HepG2 (cell line): Measurements from ENCODE around the gene COL5A1. TPM values are rescaled to one million over a fixed set of nuclear protein-coding genes. Genes with fewer than 3 reads are reported as not detected.

ENCODE experiments used
- ATAC-seq: fragments of 200-7000 bp; cut with Tn5 transposase; 3 replicates; pipeline ENCODE4 v1.9.1; 2020; ENCODE audit warnings: mild to moderate bottlenecking, moderate library complexity
- BruUV-seq: library from RNA; stranded (reverse); fragments of 400-500 nt; replicated peaks from 2 replicates; lab custom pipeline; 2021; lab: Mats Ljungman, UMichigan
- CTCF ChIA-PET: fragments of 300-600 bp; formaldehyde crosslinking; extraction: SDS; loops from one replicate; lab custom pipeline; 2021; ENCODE audit warnings: low total read pairs, inconsistent platforms, low intra/inter-chr PET ratio; lab: Yijun Ruan, JAX
- POLR2A ChIA-PET: fragments of 350-600 bp; sonication (Branson Sonifier 250); formaldehyde crosslinking; loops from one replicate; lab custom pipeline; 2020; ENCODE audit warnings: antibody characterized with exemption, inconsistent platforms; lab: Yijun Ruan, JAX
- DNase-seq: peaks from one replicate; pipeline ENCODE4 v3.0.0-alpha.2; 2015; ENCODE audit warnings: low spot score
- FAIRE-seq: peaks from 3 replicates; lab custom pipeline; 2011; peaks lifted over from hg19 to GRCh38; lab: Jason Lieb, UNC
- H2AFZ ChIP-seq: one replicate; pipeline ENCODE4 v1.6.1; 2011; ENCODE audit warnings: low read length, inconsistent platforms
- H3K27ac ChIP-seq: fragments of 300-600 bp; 3 replicates; pipeline ENCODE4 v1.8.0; 2011; ENCODE audit warnings: mixed run types, mild to moderate bottlenecking, mixed read lengths, low read length, inconsistent platforms; ENCODE audit not compliant: insufficient read depth; ENCODE audit errors: extremely low read length
- H3K27me3 ChIP-seq, 2 experiments: fragments of 200-600 bp in 1 of 2; 2 replicates in 1 of 2; 3 replicates in 1 of 2; pipeline versions ENCODE4 v1.6.0 to v1.8.0; 2011; ENCODE audit warnings: low read length in 2 of 2, mild to moderate bottlenecking in 2 of 2, moderate library complexity in 2 of 2, inconsistent platforms in 1 of 2; ENCODE audit not compliant: insufficient read depth in 2 of 2, control insufficient read depth in 1 of 2
- H3K36me3 ChIP-seq, 2 experiments: fragments of 200-600 bp in 1 of 2; replicated peaks in 1 of 2; 2 replicates in 1 of 2; 3 replicates in 1 of 2; pipeline versions ENCODE4 v1.5.1 to v1.8.0; 2011; ENCODE audit warnings: low read length in 2 of 2, inconsistent platforms in 1 of 2; ENCODE audit not compliant: insufficient read depth in 2 of 2, control insufficient read depth in 1 of 2
- H3K4me1 ChIP-seq: 2 replicates; pipeline ENCODE4 v1.5.1; 2012; ENCODE audit warnings: low read length, inconsistent platforms; ENCODE audit not compliant: insufficient read depth
- H3K4me2 ChIP-seq: 2 replicates; pipeline ENCODE4 v1.6.0; 2011; ENCODE audit warnings: low read depth, low read length, inconsistent platforms
- H3K4me3 ChIP-seq, 3 experiments: fragments of 200-600 bp in 1 of 3; sonication (generic), shearing (Covaris generic) in 1 of 3; replicated peaks in 1 of 3; 2 replicates each; pipeline ENCODE4 v1.5.1; 2011 to 2016; ENCODE audit warnings: low read length in 3 of 3, inconsistent platforms in 2 of 3, low read depth in 2 of 3, mild to moderate bottlenecking in 2 of 3, control low read depth in 1 of 3, mixed read lengths in 1 of 3; ENCODE audit not compliant: insufficient read depth in 1 of 3
- H3K79me2 ChIP-seq: one replicate; pipeline ENCODE4 v1.6.1; 2011; ENCODE audit warnings: low read length, inconsistent platforms; ENCODE audit not compliant: insufficient read depth
- H3K9ac ChIP-seq: 2 replicates; pipeline ENCODE4 v1.6.0; 2011; ENCODE audit warnings: mild to moderate bottlenecking, low read depth, low read length, inconsistent platforms; ENCODE audit not compliant: insufficient read depth
- H3K9me3 ChIP-seq: 2 replicates; pipeline ENCODE4 v1.5.1; 2012; ENCODE audit warnings: mild to moderate bottlenecking, low read length
- H4K20me1 ChIP-seq: 2 replicates; pipeline ENCODE4 v1.6.0; 2011; ENCODE audit warnings: inconsistent platforms, mild to moderate bottlenecking, low read length, moderate library complexity; ENCODE audit not compliant: insufficient read depth
- GABPB1 ChIP-seq: IDR thresholded peaks from 2 replicates; pipeline ENCODE4 v1.6.1; 2016; ENCODE audit warnings: mild to moderate bottlenecking, missing genetic modification reagents, moderate library complexity, missing compliant biosample characterization
- GATA4 ChIP-seq: sonication (generic); IDR thresholded peaks from 2 replicates; pipeline ENCODE4 v1.6.1; 2016; ENCODE audit warnings: antibody characterized with exemption, low read depth, borderline replicate concordance
- RARG ChIP-seq: sonication (generic); formaldehyde crosslinking; IDR thresholded peaks from 2 replicates; pipeline ENCODE4 v1.4.0; 2020; ENCODE audit warnings: low read depth, mild to moderate bottlenecking, missing genetic modification reagents
- SMAD1 ChIP-seq: sonication (generic); formaldehyde crosslinking; IDR thresholded peaks from 2 replicates; pipeline ENCODE4 v1.4.0; 2020; ENCODE audit warnings: missing genetic modification reagents, low read depth, mild to moderate bottlenecking, borderline replicate concordance
- SRY ChIP-seq: sonication (generic); formaldehyde crosslinking; IDR thresholded peaks from 2 replicates; pipeline ENCODE4 v1.8.0; 2022; ENCODE audit warnings: mild to moderate bottlenecking, missing genetic modification reagents
- TAF15 ChIP-seq: fragments of 200-400 bp; formaldehyde crosslinking; IDR thresholded peaks from one replicate; pipeline ENCODE4 v1.6.1; 2018; ENCODE audit warnings: mild to moderate bottlenecking, low read depth, low read length; ENCODE audit not compliant: poor library complexity, severe bottlenecking
- ZFP90 ChIP-seq: sonication (generic); formaldehyde crosslinking; IDR thresholded peaks from 2 replicates; pipeline ENCODE4 v1.8.0; 2022; ENCODE audit warnings: missing genetic modification reagents, mild to moderate bottlenecking, inconsistent platforms, borderline replicate concordance
- ZNF121 ChIP-seq: sonication (generic); formaldehyde crosslinking; IDR thresholded peaks from 2 replicates; pipeline ENCODE4 v1.5.0; 2020; ENCODE audit warnings: mild to moderate bottlenecking, missing genetic modification reagents
- ZNF460 ChIP-seq: sonication (generic); formaldehyde crosslinking; IDR thresholded peaks from 2 replicates; pipeline ENCODE4 v1.5.1; 2020; ENCODE audit warnings: missing genetic modification reagents, mild to moderate bottlenecking, borderline replicate concordance
- ZNF761 ChIP-seq: sonication (generic); formaldehyde crosslinking; conservative IDR thresholded peaks from 2 replicates; pipeline ENCODE4 v1.4.0; 2020; ENCODE audit warnings: mild to moderate bottlenecking, missing genetic modification reagents
- WGBS: methylation state at CpG from one replicate; pipeline ENCODE4 v1.1.6; 2017; ENCODE audit warnings: low lambda C conversion rate; 5-methylcytosine and 5-hydroxymethylcytosine counted together
- in situ Hi-C: cut with HindIII; loops from 2 replicates; pipeline ENCODE4 v1.10.0; 2017; ENCODE audit warnings: low pct_unique_long_range_greater_than_20kb; ENCODE audit not compliant: extremely low pct_ligation_motif_present
- intact Hi-C: fragments of 100-400 bp; cut with micrococcal nuclease; formaldehyde crosslinking; loops from one replicate; pipeline ENCODE4 v1.10.0; 2022; ENCODE audit not compliant: unreplicated experiment
- polyA plus RNA-seq, 8 experiments: library from polyadenylated mRNA; depleted of rRNA in 3 of 8; stranded (reverse) in 7 of 8; unstranded in 1 of 8; fragments of >200 nt; fragmentation: Illumina TruSeq in 4 of 8; extraction: Trizol in 4 of 8; gene quantifications; 2 replicates each; pipeline versions ENCODE4 v1.2.1 to v1.2.3, GENCODE V29; 2011 to 2016; ENCODE audit warnings: low read depth in 4 of 8, missing spikeins in 1 of 8, mixed read lengths in 1 of 8; ENCODE audit not compliant: insufficient read depth in 1 of 8
- total RNA-seq, 5 experiments: library from RNA; depleted of rRNA; stranded (reverse); fragments of >200 nt; fragmentation: Illumina TruSeq; extraction: Trizol; gene quantifications; 2 replicates each; pipeline ENCODE4 v1.2.3, GENCODE V29; 2016; ENCODE audit warnings: low read depth in 1 of 5
- TF ChIP-seq, protein P1 (sequence below), 2 experiments: IDR thresholded peaks; 2 replicates each; pipeline ENCODE4 v1.6.1; 2011 to 2012; ENCODE audit warnings: low read length in 2 of 2, borderline replicate concordance in 1 of 2, low read depth in 1 of 2, mild to moderate bottlenecking in 1 of 2, moderate library complexity in 1 of 2
- TF ChIP-seq, protein P2 (sequence below): sonication (generic); formaldehyde crosslinking; IDR thresholded peaks from one replicate; pipeline ENCODE4 v1.5.1; 2020; ENCODE audit warnings: mild to moderate bottlenecking, missing genetic modification reagents; ENCODE audit errors: not compliant biosample characterization

COL5A1 gene
- total and polyA plus RNA-seq, 2 of the 13 experiments (the other 11 are each of a cell fraction or from before 2014, with no cell fraction given): not detected

DNA sequence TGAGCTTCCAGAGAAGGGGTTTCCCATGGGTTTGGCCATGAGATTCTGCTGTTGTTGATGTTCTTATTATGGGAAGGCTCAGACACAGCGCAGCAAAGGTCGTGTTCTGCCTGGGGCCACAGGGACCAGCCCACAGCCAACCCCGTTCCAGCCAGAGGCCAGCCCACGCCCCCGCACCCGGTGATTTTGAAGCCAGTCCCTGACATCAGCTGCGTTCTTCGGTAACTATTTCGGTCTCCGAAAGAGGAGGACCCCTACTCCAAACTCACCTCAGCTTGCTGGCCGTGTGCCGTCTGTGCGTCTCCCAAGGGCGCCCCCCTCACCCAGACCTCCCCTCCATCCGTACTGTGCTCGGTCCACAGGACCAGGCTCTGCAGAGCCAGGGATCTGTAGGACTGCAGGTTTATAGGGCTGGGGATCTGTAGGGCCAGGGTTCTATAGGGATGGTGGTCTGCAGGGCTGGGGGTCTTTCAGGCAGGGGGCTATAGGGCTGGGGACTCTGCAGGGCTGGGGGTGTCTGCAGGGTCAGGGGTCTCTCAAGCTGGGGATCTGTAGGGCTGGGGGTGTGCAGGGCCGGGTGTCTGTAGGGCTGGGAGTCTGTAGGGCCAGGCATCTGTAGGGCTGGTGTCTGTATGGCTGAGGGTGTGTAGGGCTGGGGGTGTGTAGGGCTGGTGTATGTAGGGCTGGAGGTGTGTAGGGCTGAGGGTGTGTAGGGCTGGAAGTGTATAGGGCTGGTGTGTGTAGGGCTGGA, 11.8 kb downstream of the COL5A1 start:
- no peaks in the 10 kb centered on the region for H3K9me3 ChIP-seq
- TF ChIP-seq ZFP90 (CRISPR knock-in tag) (no peak), ZNF460 (no peak), SMAD1 (no peak), TAF15 (no peak), GABPB1 (CRISPR knock-in tag) (no peak), GATA4 (no peak), SRY (CRISPR knock-in tag) (no peak), RARG (CRISPR knock-in tag) (no peak), ZNF761 (no peak), ZNF121 (CRISPR knock-in tag) (no peak)
- TF ChIP-seq, protein P1, sequence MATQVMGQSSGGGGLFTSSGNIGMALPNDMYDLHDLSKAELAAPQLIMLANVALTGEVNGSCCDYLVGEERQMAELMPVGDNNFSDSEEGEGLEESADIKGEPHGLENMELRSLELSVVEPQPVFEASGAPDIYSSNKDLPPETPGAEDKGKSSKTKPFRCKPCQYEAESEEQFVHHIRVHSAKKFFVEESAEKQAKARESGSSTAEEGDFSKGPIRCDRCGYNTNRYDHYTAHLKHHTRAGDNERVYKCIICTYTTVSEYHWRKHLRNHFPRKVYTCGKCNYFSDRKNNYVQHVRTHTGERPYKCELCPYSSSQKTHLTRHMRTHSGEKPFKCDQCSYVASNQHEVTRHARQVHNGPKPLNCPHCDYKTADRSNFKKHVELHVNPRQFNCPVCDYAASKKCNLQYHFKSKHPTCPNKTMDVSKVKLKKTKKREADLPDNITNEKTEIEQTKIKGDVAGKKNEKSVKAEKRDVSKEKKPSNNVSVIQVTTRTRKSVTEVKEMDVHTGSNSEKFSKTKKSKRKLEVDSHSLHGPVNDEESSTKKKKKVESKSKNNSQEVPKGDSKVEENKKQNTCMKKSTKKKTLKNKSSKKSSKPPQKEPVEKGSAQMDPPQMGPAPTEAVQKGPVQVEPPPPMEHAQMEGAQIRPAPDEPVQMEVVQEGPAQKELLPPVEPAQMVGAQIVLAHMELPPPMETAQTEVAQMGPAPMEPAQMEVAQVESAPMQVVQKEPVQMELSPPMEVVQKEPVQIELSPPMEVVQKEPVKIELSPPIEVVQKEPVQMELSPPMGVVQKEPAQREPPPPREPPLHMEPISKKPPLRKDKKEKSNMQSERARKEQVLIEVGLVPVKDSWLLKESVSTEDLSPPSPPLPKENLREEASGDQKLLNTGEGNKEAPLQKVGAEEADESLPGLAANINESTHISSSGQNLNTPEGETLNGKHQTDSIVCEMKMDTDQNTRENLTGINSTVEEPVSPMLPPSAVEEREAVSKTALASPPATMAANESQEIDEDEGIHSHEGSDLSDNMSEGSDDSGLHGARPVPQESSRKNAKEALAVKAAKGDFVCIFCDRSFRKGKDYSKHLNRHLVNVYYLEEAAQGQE (IDR thresholded peaks at IDR 0.05; ENCODE audit: borderline replicate concordance in 1 of 2, low read depth in 1 of 2, low read length in 2 of 2): no peak
- TF ChIP-seq, protein P2, sequence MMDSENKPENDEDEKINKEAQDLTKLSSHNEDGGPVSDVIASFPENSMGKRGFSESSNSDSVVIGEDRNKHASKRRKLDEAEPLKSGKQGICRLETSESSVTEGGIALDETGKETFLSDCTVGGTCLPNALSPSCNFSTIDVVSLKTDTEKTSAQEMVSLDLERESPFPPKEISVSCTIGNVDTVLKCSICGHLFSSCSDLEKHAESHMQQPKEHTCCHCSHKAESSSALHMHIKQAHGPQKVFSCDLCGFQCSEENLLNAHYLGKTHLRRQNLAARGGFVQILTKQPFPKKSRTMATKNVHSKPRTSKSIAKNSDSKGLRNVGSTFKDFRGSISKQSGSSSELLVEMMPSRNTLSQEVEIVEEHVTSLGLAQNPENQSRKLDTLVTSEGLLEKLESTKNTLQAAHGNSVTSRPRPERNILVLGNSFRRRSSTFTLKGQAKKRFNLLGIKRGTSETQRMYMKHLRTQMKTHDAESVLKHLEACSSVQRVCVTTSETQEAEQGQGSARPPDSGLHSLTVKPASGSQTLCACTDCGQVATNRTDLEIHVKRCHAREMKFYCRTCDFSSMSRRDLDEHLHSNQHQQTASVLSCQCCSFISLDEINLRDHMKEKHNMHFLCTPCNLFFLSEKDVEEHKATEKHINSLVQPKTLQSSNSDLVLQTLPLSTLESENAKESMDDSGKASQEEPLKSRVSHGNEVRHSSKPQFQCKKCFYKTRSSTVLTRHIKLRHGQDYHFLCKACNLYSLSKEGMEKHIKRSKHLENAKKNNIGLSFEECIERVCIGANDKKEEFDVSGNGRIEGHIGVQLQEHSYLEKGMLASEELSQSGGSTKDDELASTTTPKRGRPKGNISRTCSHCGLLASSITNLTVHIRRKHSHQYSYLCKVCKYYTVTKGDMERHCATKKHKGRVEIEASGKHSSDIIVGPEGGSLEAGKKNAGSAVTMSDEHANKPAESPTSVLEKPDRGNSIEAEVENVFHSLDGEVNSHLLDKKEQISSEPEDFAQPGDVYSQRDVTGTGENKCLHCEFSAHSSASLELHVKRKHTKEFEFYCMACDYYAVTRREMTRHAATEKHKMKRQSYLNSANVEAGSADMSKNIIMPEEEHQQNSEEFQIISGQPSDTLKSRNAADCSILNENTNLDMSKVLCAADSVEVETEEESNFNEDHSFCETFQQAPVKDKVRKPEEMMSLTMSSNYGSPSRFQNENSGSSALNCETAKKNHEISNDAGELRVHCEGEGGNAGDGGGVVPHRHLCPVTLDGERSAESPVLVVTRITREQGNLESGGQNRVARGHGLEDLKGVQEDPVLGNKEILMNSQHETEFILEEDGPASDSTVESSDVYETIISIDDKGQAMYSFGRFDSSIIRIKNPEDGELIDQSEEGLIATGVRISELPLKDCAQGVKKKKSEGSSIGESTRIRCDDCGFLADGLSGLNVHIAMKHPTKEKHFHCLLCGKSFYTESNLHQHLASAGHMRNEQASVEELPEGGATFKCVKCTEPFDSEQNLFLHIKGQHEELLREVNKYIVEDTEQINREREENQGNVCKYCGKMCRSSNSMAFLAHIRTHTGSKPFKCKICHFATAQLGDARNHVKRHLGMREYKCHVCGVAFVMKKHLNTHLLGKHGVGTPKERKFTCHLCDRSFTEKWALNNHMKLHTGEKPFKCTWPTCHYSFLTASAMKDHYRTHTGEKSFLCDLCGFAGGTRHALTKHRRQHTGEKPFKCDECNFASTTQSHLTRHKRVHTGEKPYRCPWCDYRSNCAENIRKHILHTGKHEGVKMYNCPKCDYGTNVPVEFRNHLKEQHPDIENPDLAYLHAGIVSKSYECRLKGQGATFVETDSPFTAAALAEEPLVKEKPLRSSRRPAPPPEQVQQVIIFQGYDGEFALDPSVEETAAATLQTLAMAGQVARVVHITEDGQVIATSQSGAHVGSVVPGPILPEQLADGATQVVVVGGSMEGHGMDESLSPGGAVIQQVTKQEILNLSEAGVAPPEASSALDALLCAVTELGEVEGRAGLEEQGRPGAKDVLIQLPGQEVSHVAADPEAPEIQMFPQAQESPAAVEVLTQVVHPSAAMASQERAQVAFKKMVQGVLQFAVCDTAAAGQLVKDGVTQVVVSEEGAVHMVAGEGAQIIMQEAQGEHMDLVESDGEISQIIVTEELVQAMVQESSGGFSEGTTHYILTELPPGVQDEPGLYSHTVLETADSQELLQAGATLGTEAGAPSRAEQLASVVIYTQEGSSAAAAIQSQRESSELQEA (CRISPR knock-in tag): no peak

More for the DNA sequence above, 11.8 kb downstream of the COL5A1 start:
- no peaks in the 10 kb centered on the region for H3K79me2 ChIP-seq
- POLR2A ChIA-PET: no interaction called here
- CTCF ChIA-PET: no interaction called here
- DNase-seq: no peak
- WGBS: 8% methylated on average over 2 of the region's 17 CpGs
- no peak overlapping the region for H3K27ac ChIP-seq
- no peaks in the 10 kb centered on the region for H4K20me1 ChIP-seq
- no peak for ATAC-seq
- no peak overlapping the region for H2AFZ ChIP-seq
- no peak overlapping the region for H3K4me2 ChIP-seq
- no peak for FAIRE-seq
- H3K9ac ChIP-seq: no peak overlapping the region
- peaks cover 1 to 13% of the 10 kb centered on the region in 2 experiments; a peak in 3 of 5 replicates for H3K27me3 ChIP-seq
- no peaks in the 10 kb centered on the region for H3K36me3 ChIP-seq
- intact Hi-C loops (no loop called here), in situ Hi-C loops (no loop called here)
- H3K4me3 ChIP-seq: no peak overlapping the region
- no TSS peak for BruUV-seq
- no peaks in the 10 kb centered on the region for H3K4me1 ChIP-seq
